Measurements from ENCODE around the gene GP5.

GP5 gene

DNA sequence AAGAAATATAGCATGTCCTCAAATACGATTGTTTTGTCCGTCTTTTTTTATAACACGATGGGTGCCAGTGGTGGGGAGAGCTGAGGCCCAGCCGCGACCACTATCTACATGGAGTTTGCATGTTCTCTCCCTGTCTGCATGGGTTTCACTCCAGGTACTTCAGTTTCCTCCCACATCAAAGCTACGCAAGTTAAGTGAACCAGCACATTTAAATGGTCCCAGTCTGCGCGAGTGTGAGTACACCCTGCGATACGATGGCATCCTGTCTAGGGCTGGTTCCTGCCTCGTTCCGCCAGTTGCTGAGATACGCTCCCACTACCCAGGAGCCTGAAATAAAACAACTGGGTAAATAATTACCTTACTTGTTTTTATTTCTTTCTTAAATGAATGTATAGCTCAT is 47.1 kb upstream of the GP5 start:
- no peak overlapping the region for H3K9ac ChIP-seq (ENCODE audit: low read length)
- H2AFZ ChIP-seq (ENCODE audit: low read depth, low read length) = no peak overlapping the region
- peaks cover 10 to 99% of the 10 kb centered on the region in 2 experiments for H3K36me3 ChIP-seq (ENCODE audit: control insufficient read depth in 1 of 2, insufficient read depth in 2 of 2, low read depth in 1 of 2, low read length in 2 of 2)
- no peaks in the 10 kb centered on the region for H3K4me1 ChIP-seq (ENCODE audit: control insufficient read depth, insufficient read depth, low read depth, low read length)
- H3K4ac ChIP-seq (ENCODE audit: low read depth in 1 of 2, low read length in 2 of 2) = no peak overlapping the region
- 97% methylated on average over 9 of the region's 13 CpGs for WGBS
- peak overlapping the region in 1 of 2 experiments; percentile 35 for H3K14ac ChIP-seq (ENCODE audit: low read length in 2 of 2)
- H2BK5ac ChIP-seq (ENCODE audit: low read depth, low read length, poor library complexity, severe bottlenecking) = no peak overlapping the region
- no peak overlapping the region for H4K8ac ChIP-seq (ENCODE audit: low read length)
- H3K23ac ChIP-seq (ENCODE audit: low read length in 2 of 2) = no peak overlapping the region
- peaks cover 6% of the 10 kb centered on the region for H3K79me1 ChIP-seq (replicated peaks; ENCODE audit: low read length, poor library complexity, severe bottlenecking)
- no peak overlapping the region for H2BK120ac ChIP-seq (ENCODE audit: low read depth, low read length)
- no peak overlapping the region for H2BK15ac ChIP-seq (ENCODE audit: low read depth, poor library complexity, severe bottlenecking)
- no peaks in the 10 kb centered on the region for H3K9me3 ChIP-seq (ENCODE audit: control insufficient read depth, low read length)
- no peak overlapping the region for H3K27ac ChIP-seq (ENCODE audit: low read length, poor library complexity, severe bottlenecking)
- H2BK12ac ChIP-seq (ENCODE audit: low read length in 2 of 2) = no peak overlapping the region
- no peaks in the 10 kb centered on the region for H3K27me3 ChIP-seq (ENCODE audit: control insufficient read depth in 1 of 2, insufficient read depth in 1 of 2, low read length in 2 of 2)
- no peak overlapping the region for H3K18ac ChIP-seq (ENCODE audit: low read depth in 1 of 2, low read length in 2 of 2)
- H3K4me3 ChIP-seq (ENCODE audit: insufficient read depth in 1 of 2, low read depth in 1 of 2, low read length in 2 of 2) = no peak overlapping the region
- H4K91ac ChIP-seq (ENCODE audit: low read length) = no peak overlapping the region
- H2AK5ac ChIP-seq (ENCODE audit: low read length, severe bottlenecking) = no peak overlapping the region
- H3K4me2 ChIP-seq (ENCODE audit: low read length, poor library complexity, severe bottlenecking) = no peak overlapping the region
- no peak for DNase-seq

DNA sequence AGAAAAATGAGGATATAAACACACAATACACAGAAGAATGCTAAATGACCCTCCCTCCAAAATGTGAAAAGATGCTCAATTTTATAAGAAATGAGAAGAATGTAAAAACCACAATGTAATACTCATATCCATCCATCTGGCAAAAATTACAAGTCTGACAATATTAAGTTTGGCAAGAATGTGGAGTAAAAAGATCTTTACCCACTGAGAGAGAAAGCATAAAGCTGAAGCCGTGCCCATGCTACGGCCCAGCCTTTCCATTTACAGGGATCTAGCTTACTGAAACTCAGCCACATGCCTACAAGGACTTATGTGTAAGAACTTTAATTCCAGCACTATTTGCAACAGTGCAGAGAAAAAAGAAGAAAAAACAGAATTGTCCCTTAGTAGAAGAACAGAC is 44.8 kb upstream of the GP5 start:
- no peak for DNase-seq
- H3K79me1 ChIP-seq (replicated peaks; ENCODE audit: low read length, poor library complexity, severe bottlenecking) = peaks cover 6% of the 10 kb centered on the region
- H4K91ac ChIP-seq (ENCODE audit: low read length) = no peak overlapping the region
- no peak overlapping the region for H3K27ac ChIP-seq (ENCODE audit: low read length, poor library complexity, severe bottlenecking)
- H4K8ac ChIP-seq (ENCODE audit: low read length) = no peak overlapping the region
- 90% methylated on average over 2 of the region's 2 CpGs for WGBS
- H3K4ac ChIP-seq (ENCODE audit: low read depth in 1 of 2, low read length in 2 of 2) = no peak overlapping the region
- peaks cover 6 to 99% of the 10 kb centered on the region in 2 experiments for H3K36me3 ChIP-seq (ENCODE audit: control insufficient read depth in 1 of 2, insufficient read depth in 2 of 2, low read depth in 1 of 2, low read length in 2 of 2)
- H3K9ac ChIP-seq (ENCODE audit: low read length) = peak overlapping the region; percentile 50
- no peak overlapping the region for H2BK15ac ChIP-seq (ENCODE audit: low read depth, poor library complexity, severe bottlenecking)
- no peaks in the 10 kb centered on the region for H3K4me1 ChIP-seq (ENCODE audit: control insufficient read depth, insufficient read depth, low read depth, low read length)
- no peak overlapping the region for H2AFZ ChIP-seq (ENCODE audit: low read depth, low read length)
- H3K23ac ChIP-seq (ENCODE audit: low read length in 2 of 2) = no peak overlapping the region
- H2BK12ac ChIP-seq (ENCODE audit: low read length in 2 of 2) = no peak overlapping the region
- no peak overlapping the region for H2BK5ac ChIP-seq (ENCODE audit: low read depth, low read length, poor library complexity, severe bottlenecking)
- H2AK5ac ChIP-seq (ENCODE audit: low read length, severe bottlenecking) = no peak overlapping the region
- no peaks in the 10 kb centered on the region for H3K9me3 ChIP-seq (ENCODE audit: control insufficient read depth, low read length)
- no peak overlapping the region for H2BK120ac ChIP-seq (ENCODE audit: low read depth, low read length)
- no peaks in the 10 kb centered on the region for H3K27me3 ChIP-seq (ENCODE audit: control insufficient read depth in 1 of 2, insufficient read depth in 1 of 2, low read length in 2 of 2)
- no peak overlapping the region for H3K14ac ChIP-seq (ENCODE audit: low read length in 2 of 2)
- H3K4me2 ChIP-seq (ENCODE audit: low read length, poor library complexity, severe bottlenecking) = no peak overlapping the region
- H3K18ac ChIP-seq (ENCODE audit: low read depth in 1 of 2, low read length in 2 of 2) = no peak overlapping the region
- no peak overlapping the region for H3K4me3 ChIP-seq (ENCODE audit: insufficient read depth in 1 of 2, low read depth in 1 of 2, low read length in 2 of 2)

DNA sequence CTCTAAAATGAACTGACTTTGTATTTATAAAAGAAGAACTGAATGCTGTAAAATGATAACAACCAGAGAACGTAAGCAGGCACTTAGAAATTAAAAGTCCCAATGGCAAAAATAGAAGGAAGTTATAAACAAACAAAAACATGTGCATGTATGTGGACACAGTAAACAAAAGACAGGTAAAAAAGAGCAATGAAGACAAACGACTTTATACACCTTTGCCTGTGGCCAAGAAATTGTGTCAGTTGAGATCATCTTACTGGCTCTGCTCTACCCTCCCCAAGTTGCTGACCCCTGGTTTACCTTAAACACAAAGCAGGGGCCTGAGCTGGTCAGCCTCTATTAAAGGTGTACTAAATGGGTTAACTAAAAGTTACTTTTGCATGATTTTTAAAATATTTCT is 41.7 kb upstream of the GP5 start:
- Histone ChIP-seq H3K14ac (ENCODE audit: low read length in 2 of 2) (no peak overlapping the region), H3K4me1 (ENCODE audit: control insufficient read depth, insufficient read depth, low read depth, low read length) (no peaks in the 10 kb centered on the region), H3K4ac (ENCODE audit: low read depth in 1 of 2, low read length in 2 of 2) (no peak overlapping the region), H3K79me1 (replicated peaks; ENCODE audit: low read length, poor library complexity, severe bottlenecking) (peaks cover 5% of the 10 kb centered on the region), H3K9me3 (ENCODE audit: control insufficient read depth, low read length) (no peaks in the 10 kb centered on the region), H2BK15ac (ENCODE audit: low read depth, poor library complexity, severe bottlenecking) (no peak overlapping the region), H3K36me3 (ENCODE audit: control insufficient read depth in 1 of 2, insufficient read depth in 2 of 2, low read depth in 1 of 2, low read length in 2 of 2) (peaks cover 8 to 100% of the 10 kb centered on the region in 2 experiments), H3K18ac (ENCODE audit: low read depth in 1 of 2, low read length in 2 of 2) (no peak overlapping the region), H2BK5ac (ENCODE audit: low read depth, low read length, poor library complexity, severe bottlenecking) (no peak overlapping the region), H3K23ac (ENCODE audit: low read length in 2 of 2) (no peak overlapping the region), H2BK120ac (ENCODE audit: low read depth, low read length) (no peak overlapping the region), H3K4me3 (ENCODE audit: insufficient read depth in 1 of 2, low read depth in 1 of 2, low read length in 2 of 2) (no peak overlapping the region), H3K9ac (ENCODE audit: low read length) (no peak overlapping the region), H3K4me2 (ENCODE audit: low read length, poor library complexity, severe bottlenecking) (no peak overlapping the region), H4K91ac (ENCODE audit: low read length) (no peak overlapping the region), H2BK12ac (ENCODE audit: low read length in 2 of 2) (no peak overlapping the region), H2AK5ac (ENCODE audit: low read length, severe bottlenecking) (no peak overlapping the region), H3K27me3 (ENCODE audit: control insufficient read depth in 1 of 2, insufficient read depth in 1 of 2, low read length in 2 of 2) (no peaks in the 10 kb centered on the region), H4K8ac (ENCODE audit: low read length) (no peak overlapping the region), H3K27ac (ENCODE audit: low read length, poor library complexity, severe bottlenecking) (no peak overlapping the region), H2AFZ (ENCODE audit: low read depth, low read length) (no peak overlapping the region)
- WGBS = 88% methylated on average over 2 of the region's 2 CpGs
- no peak for DNase-seq

DNA sequence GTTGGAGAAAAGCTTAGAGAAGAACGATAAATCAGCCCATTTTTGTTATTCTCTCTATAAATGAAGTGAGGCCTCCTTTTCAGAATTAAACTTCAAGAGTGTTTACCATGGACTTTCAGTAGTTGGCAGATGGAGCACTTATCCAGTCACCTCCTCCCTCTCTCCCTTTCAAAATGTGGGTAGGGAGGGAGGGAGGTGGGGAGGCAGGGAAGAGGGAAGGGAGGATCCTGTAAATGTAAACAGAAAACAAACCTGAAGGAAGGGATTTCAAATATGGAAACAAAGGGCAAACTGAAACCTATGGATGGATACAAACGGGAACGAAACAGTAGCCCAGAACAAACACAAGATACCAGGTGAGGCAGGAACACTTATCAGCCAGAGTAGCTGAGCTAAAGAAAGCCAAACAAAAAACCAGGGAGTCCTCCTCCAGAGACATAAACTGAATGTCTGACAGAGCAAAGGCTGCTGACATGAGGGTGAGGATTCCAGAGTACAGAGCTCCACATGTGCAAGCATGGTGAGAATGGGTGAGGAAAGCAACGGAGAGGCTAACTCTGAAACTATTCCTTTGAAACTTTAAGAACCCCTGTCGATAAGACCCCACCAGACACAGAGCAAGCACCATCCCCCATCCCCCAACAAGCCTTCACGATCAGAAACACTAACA is 41.0 kb upstream of the GP5 start:
- H2AK5ac ChIP-seq (ENCODE audit: low read length, severe bottlenecking) = no peak overlapping the region
- H2BK15ac ChIP-seq (ENCODE audit: low read depth, poor library complexity, severe bottlenecking) = no peak overlapping the region
- no peak overlapping the region for H4K8ac ChIP-seq (ENCODE audit: low read length)
- H3K9me3 ChIP-seq (ENCODE audit: control insufficient read depth, low read length) = no peaks in the 10 kb centered on the region
- peaks cover 5% of the 10 kb centered on the region for H3K79me1 ChIP-seq (replicated peaks; ENCODE audit: low read length, poor library complexity, severe bottlenecking)
- H3K9ac ChIP-seq (ENCODE audit: low read length) = peak overlapping the region; percentile 16
- WGBS = 100% methylated on average over 1 of the region's 6 CpGs
- H3K4ac ChIP-seq (ENCODE audit: low read depth in 1 of 2, low read length in 2 of 2) = no peak overlapping the region
- no peak overlapping the region for H3K4me3 ChIP-seq (ENCODE audit: insufficient read depth in 1 of 2, low read depth in 1 of 2, low read length in 2 of 2)
- no peak overlapping the region for H3K18ac ChIP-seq (ENCODE audit: low read depth in 1 of 2, low read length in 2 of 2)
- H2BK12ac ChIP-seq (ENCODE audit: low read length in 2 of 2) = no peak overlapping the region
- no peak overlapping the region for H2BK120ac ChIP-seq (ENCODE audit: low read depth, low read length)
- H3K27ac ChIP-seq (ENCODE audit: low read length, poor library complexity, severe bottlenecking) = no peak overlapping the region
- H3K27me3 ChIP-seq (ENCODE audit: control insufficient read depth in 1 of 2, insufficient read depth in 1 of 2, low read length in 2 of 2) = no peaks in the 10 kb centered on the region
- H3K14ac ChIP-seq (ENCODE audit: low read length in 2 of 2) = no peak overlapping the region
- H2BK5ac ChIP-seq (ENCODE audit: low read depth, low read length, poor library complexity, severe bottlenecking) = no peak overlapping the region
- no peak for DNase-seq
- no peaks in the 10 kb centered on the region for H3K4me1 ChIP-seq (ENCODE audit: control insufficient read depth, insufficient read depth, low read depth, low read length)
- no peak overlapping the region for H4K91ac ChIP-seq (ENCODE audit: low read length)
- no peak overlapping the region for H3K23ac ChIP-seq (ENCODE audit: low read length in 2 of 2)
- no peak overlapping the region for H2AFZ ChIP-seq (ENCODE audit: low read depth, low read length)
- no peak overlapping the region for H3K4me2 ChIP-seq (ENCODE audit: low read length, poor library complexity, severe bottlenecking)
- peaks cover 11 to 100% of the 10 kb centered on the region in 2 experiments for H3K36me3 ChIP-seq (ENCODE audit: control insufficient read depth in 1 of 2, insufficient read depth in 2 of 2, low read depth in 1 of 2, low read length in 2 of 2)

Data from mesenchymal stem cell (in vitro differentiated cells and primary cell).